ENCODE data around the gene ITGAE. TPM values are rescaled to one million over a fixed set of nuclear protein-coding genes. Genes with fewer than 3 reads are reported as not detected.

ITGAE gene
- total RNA-seq, 2 donors from 2014 or later: 21.8 to 34.3 TPM

DNA sequence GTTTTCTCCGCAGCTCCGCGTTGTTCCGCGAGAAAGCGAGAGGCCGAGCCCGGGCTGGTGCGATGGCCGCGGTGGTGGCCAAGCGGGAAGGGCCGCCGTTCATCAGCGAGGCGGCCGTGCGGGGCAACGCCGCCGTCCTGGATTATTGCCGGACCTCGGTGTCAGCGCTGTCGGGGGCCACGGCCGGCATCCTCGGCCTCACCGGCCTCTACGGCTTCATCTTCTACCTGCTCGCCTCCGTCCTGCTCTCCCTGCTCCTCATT, 132.0 kb downstream of the ITGAE start:
- Histone ChIP-seq H3K9ac (ENCODE audit: extremely low read depth, low read length, poor library complexity, severe bottlenecking) (peak overlapping the region; percentile 90), H3K27me3 (ENCODE audit: control insufficient read depth, insufficient read depth, low read length, poor library complexity, severe bottlenecking) (no peaks in the 10 kb centered on the region), H3K36me3 (ENCODE audit: control insufficient read depth, insufficient read depth, low read length) (peaks cover 33% of the 10 kb centered on the region), H3K4me3 (ENCODE audit: low read length) (peak overlapping the region; percentile 97), H3K27ac (ENCODE audit: low read depth, low read length) (peak overlapping the region; percentile 49), H3K9me3 (ENCODE audit: control insufficient read depth, low read length) (no peaks in the 10 kb centered on the region), H3K4me1 (ENCODE audit: control insufficient read depth, insufficient read depth, low read length) (no peaks in the 10 kb centered on the region)
- 0% methylated on average over 20 to 32 of the region's 32 CpGs for WGBS, 2 experiments (ENCODE audit: insufficient coverage in 1 of 2, insufficient read length in 1 of 2)
- DNase-seq: no peak
- H3K4me1 Mint-ChIP-seq: peaks cover 19% of the 10 kb centered on the region
- peak overlapping the region; percentile 90 for H3K27ac Mint-ChIP-seq
- H3K36me3 Mint-ChIP-seq (ENCODE audit: low read depth): peaks cover 14% of the 10 kb centered on the region
- H3K4me3 Mint-ChIP-seq: peak overlapping the region; percentile 81
- no peaks in the 10 kb centered on the region for H3K9me3 Mint-ChIP-seq
- TF ChIP-seq, protein P1, sequence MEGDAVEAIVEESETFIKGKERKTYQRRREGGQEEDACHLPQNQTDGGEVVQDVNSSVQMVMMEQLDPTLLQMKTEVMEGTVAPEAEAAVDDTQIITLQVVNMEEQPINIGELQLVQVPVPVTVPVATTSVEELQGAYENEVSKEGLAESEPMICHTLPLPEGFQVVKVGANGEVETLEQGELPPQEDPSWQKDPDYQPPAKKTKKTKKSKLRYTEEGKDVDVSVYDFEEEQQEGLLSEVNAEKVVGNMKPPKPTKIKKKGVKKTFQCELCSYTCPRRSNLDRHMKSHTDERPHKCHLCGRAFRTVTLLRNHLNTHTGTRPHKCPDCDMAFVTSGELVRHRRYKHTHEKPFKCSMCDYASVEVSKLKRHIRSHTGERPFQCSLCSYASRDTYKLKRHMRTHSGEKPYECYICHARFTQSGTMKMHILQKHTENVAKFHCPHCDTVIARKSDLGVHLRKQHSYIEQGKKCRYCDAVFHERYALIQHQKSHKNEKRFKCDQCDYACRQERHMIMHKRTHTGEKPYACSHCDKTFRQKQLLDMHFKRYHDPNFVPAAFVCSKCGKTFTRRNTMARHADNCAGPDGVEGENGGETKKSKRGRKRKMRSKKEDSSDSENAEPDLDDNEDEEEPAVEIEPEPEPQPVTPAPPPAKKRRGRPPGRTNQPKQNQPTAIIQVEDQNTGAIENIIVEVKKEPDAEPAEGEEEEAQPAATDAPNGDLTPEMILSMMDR (conservative IDR thresholded peaks at IDR 0.05): no peak
- H3K27me3 Mint-ChIP-seq (ENCODE audit: insufficient read depth): no peaks in the 10 kb centered on the region

DNA sequence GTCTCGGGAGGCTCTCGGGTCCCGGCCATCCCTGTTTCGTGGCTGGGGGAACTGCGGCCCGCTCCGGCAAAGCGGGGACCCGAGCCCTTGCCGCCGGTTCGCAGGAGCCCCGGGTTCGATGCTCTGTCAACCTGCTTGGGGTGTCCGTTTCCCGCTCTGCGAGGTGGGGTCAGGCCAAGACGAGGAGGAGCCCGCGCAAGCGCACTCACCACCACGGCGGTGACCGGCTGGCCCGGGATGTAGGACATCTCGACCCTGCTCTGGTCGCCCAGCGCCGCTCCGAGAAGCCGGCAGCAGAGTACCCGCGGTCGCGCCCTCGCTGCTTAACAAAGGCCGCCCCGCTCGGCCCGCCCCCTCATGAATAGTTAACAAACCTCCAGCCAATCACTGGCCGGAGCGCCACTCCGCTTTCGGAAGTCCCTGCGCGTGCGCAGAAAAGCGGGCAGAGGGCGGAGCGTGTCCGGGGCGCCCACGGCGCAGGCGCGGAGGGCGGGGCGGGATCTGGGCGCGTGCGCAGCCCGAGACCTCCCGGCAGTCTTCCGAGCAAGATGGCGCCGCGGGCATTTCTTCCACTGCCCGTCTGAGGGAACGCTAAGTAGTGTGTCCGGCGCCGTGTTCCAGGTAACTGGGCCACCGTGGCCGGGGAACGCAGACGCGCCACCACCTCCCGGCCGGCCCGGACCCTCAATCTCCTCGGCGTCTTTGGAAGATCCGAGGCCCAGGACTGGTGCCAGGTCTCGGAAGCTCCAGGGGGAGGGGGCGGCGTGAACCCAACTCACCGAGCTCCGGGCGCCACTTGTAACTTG, 132.5 kb downstream of the ITGAE start, which contains the start of the genes EMC6 and TAX1BP3:
EMC6 (plus strand) TSS at position 534 of the 806 bp plus-strand sequence. CDS start 335 bp downstream, outside the sequence.
TAX1BP3 (minus strand) TSS at position 300 of the 806 bp plus-strand sequence; CDS start at position 248, 52 bp downstream.
- WGBS, 2 experiments (ENCODE audit: insufficient coverage in 1 of 2, insufficient read length in 1 of 2): 0% methylated on average over 43 to 89 of the region's 89 CpGs
- Histone ChIP-seq H3K9me3 (ENCODE audit: control insufficient read depth, low read length) (no peaks in the 10 kb centered on the region), H3K27me3 (ENCODE audit: control insufficient read depth, insufficient read depth, low read length, poor library complexity, severe bottlenecking) (no peaks in the 10 kb centered on the region), H3K36me3 (ENCODE audit: control insufficient read depth, insufficient read depth, low read length) (peaks cover 33% of the 10 kb centered on the region), H3K4me1 (ENCODE audit: control insufficient read depth, insufficient read depth, low read length) (no peaks in the 10 kb centered on the region), H3K9ac (ENCODE audit: extremely low read depth, low read length, poor library complexity, severe bottlenecking) (peak within 1 kb of the TSS; percentile 90), H3K27ac (ENCODE audit: low read depth, low read length) (peak within 1 kb of the TSS; percentile 98), H3K4me3 (ENCODE audit: low read length) (peak within 1 kb of the TSS; percentile 97)
- Mint-ChIP-seq H3K4me1 (peaks cover 19% of the 10 kb centered on the region), H3K27me3 (ENCODE audit: insufficient read depth) (no peaks in the 10 kb centered on the region), H3K9me3 (no peaks in the 10 kb centered on the region), H3K27ac (peak within 1 kb of the TSS; percentile 95), H3K36me3 (ENCODE audit: low read depth) (peaks cover 16% of the 10 kb centered on the region), H3K4me3 (peak within 1 kb of the TSS; percentile 81)
- TF ChIP-seq, protein P1 (conservative IDR thresholded peaks at IDR 0.05): no peak
- DNase-seq: peak; percentile 100

DNA sequence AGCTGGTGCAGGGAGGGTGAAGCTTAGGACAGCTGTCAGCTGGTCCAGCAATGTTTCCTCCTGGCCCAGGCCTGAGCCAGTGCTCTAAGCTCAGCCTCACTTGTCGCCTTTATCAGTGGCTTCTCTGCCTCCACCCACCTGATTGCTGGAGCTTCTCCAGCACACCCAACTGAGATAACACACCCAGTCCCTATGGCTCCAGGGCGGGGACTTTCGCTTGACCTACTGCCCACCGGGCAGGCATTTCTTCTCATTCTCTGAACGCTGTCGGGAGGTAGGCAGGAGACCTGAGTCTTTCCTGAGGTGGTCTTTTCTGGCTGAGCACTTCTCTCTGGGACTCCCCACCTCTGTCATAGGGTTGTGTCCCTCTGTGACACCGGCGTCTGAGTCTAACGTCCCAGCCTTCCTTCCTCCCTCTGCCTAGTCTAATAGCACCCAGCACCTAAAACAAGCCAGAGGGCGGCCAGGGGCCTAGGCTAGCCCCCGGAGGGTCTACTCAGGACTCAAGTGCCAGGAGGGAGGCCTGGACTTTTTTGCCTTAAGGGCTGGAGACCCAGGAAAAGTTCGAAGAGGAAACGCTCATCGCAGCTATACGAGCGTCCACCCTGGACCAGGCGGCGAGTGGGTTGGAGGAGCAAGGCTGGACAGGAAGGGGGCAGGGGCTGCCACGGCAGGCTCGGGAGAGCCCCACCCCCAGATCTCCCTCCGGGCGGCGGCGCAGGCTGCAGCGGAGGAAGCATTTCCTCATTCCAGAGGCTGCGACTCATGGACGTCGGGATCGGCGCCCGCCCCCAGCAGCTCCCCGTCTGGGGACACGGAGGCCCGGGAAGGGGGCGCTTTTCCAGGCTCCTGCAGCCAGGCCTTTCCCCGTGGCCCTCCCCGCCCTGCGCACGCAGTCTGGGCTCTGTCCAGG, 133.4 kb downstream of the ITGAE start:
- no peaks in the 10 kb centered on the region for H3K4me1 ChIP-seq (ENCODE audit: control insufficient read depth, insufficient read depth, low read length)
- H3K36me3 ChIP-seq (ENCODE audit: control insufficient read depth, insufficient read depth, low read length): peaks cover 41% of the 10 kb centered on the region
- H3K27ac Mint-ChIP-seq: peak overlapping the region; percentile 95
- no peaks in the 10 kb centered on the region for H3K27me3 ChIP-seq (ENCODE audit: control insufficient read depth, insufficient read depth, low read length, poor library complexity, severe bottlenecking)
- peak overlapping the region; percentile 98 for H3K27ac ChIP-seq (ENCODE audit: low read depth, low read length)
- H3K4me3 ChIP-seq (ENCODE audit: low read length): peak overlapping the region; percentile 90
- 6 to 10% methylated on average over 16 to 39 of the region's 39 CpGs for WGBS, 2 experiments (ENCODE audit: insufficient coverage in 1 of 2, insufficient read length in 1 of 2)
- no peaks in the 10 kb centered on the region for H3K9me3 Mint-ChIP-seq
- H3K4me1 Mint-ChIP-seq: peaks cover 19% of the 10 kb centered on the region
- H3K27me3 Mint-ChIP-seq (ENCODE audit: insufficient read depth): no peaks in the 10 kb centered on the region
- H3K36me3 Mint-ChIP-seq (ENCODE audit: low read depth): peaks cover 18% of the 10 kb centered on the region
- peak; percentile 92 for DNase-seq
- H3K9me3 ChIP-seq (ENCODE audit: control insufficient read depth, low read length): no peaks in the 10 kb centered on the region
- peak overlapping the region; percentile 81 for H3K4me3 Mint-ChIP-seq
- TF ChIP-seq, protein P1 (conservative IDR thresholded peaks at IDR 0.05): no peak
- peak overlapping the region; percentile 90 for H3K9ac ChIP-seq (ENCODE audit: extremely low read depth, low read length, poor library complexity, severe bottlenecking)
